Nephron (organoid): ENCODE measurements around the gene MANEAL.

Experiments used
- H3K27ac Mint-ChIP-seq, 3 experiments: 2 replicates each; pipeline ENCODE4 v1.8.0; 2020; ENCODE audit warnings: mixed read lengths in 3 of 3, mild to moderate bottlenecking in 2 of 3, moderate library complexity in 1 of 3
- H3K27me3 Mint-ChIP-seq: 2 replicates; pipeline ENCODE4 v1.8.0; 2021; ENCODE audit warnings: low read depth, mild to moderate bottlenecking, moderate library complexity, mixed read lengths
- H3K36me3 Mint-ChIP-seq: 2 replicates; pipeline ENCODE4 v1.8.0; 2020; ENCODE audit warnings: low read depth, mixed read lengths
- H3K4me1 Mint-ChIP-seq: 2 replicates; pipeline ENCODE4 v1.8.0; 2020; ENCODE audit warnings: mixed read lengths
- H3K4me3 Mint-ChIP-seq, 3 experiments: 2 replicates each; pipeline ENCODE4 v1.8.0; 2020; ENCODE audit warnings: mild to moderate bottlenecking in 3 of 3, mixed read lengths in 3 of 3, moderate library complexity in 2 of 3
- H3K9me3 Mint-ChIP-seq: 2 replicates; pipeline ENCODE4 v1.8.0; 2020; ENCODE audit warnings: mixed read lengths
- CTCF ChIP-seq, 3 experiments: fragments of 200-600 bp; sonication (generic); IDR thresholded peaks; one replicate each; pipeline ENCODE4 v1.5.0; 2021; ENCODE audit warnings: antibody characterized with exemption in 3 of 3; ENCODE audit not compliant: unreplicated experiment in 3 of 3

MANEAL gene

DNA sequence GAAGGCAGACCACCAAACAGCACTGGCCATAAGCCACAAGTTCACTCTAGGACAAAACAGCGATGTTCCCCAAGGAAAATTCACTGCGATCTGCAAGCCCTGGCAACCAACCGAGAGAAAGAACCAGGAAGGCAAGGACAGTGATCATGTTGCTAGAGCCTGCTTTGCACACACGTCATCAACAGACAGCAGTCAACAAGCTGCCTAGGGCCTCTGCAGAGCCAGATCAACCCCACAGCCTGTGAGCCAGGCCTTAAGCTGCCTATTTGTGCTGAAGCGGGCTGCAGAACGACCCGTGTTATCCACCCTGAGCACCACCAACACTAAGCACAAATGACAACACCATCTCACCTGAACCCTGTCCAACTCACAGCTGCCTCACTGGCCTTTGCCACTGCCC is 20.6 kb downstream of the MANEAL start:
- Mint-ChIP-seq H3K4me3 (no peak overlapping the region), H3K36me3 (peaks cover 11% of the 10 kb centered on the region), H3K4me1 (peaks cover 10% of the 10 kb centered on the region), H3K27ac (no peak overlapping the region), H3K27me3 (no peaks in the 10 kb centered on the region), H3K9me3 (no peaks in the 10 kb centered on the region)
- TF ChIP-seq CTCF (IDR thresholded peaks at IDR 0.05; ENCODE audit: unreplicated experiment in 3 of 3) = no peak

DNA sequence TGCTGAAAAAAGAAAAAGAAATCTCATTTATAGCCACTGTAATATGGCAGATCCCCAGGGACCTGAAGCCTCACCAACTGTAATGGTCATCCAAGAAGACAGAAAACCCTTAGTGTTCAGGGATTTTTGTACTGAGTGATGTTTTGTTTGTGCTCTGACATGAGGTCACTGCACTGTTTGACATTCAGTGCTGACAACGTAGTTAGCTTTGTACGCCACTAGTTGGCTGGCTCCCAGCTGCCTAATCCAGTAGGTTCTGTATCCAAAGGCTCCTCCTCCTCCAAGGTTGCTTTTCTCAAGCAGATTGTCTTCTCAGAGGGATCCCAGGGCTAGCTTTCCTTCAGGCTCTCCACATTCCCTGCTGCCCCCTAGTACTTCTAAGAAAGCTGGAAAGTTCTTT is 23.8 kb downstream of the MANEAL start:
- Mint-ChIP-seq H3K27ac (no peak overlapping the region), H3K9me3 (no peaks in the 10 kb centered on the region), H3K27me3 (no peaks in the 10 kb centered on the region), H3K4me1 (no peaks in the 10 kb centered on the region), H3K36me3 (peaks cover 31% of the 10 kb centered on the region), H3K4me3 (no peak overlapping the region)
- TF ChIP-seq CTCF (IDR thresholded peaks at IDR 0.05; ENCODE audit: unreplicated experiment in 3 of 3) = no peak

DNA sequence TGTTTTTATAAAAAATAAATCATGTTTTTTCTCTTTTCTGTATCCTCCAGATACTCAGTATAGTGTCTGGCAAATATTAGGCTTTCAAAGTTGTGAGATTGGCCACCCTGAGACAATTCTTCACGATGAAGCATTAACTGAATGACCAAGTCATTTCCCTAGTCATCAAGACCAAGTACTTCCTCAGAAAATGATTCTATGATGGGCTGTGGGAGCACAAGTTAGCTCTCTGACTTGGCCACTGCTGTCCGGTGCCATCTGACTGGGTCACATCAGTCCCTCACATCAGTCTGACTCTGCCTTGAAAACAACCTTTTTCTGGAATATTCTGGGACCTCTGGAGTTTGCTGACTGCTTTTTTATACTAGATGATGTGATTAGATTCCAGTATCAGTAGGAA is 27.8 kb downstream of the MANEAL start:
- Mint-ChIP-seq H3K36me3 (peaks cover 42% of the 10 kb centered on the region), H3K27me3 (no peaks in the 10 kb centered on the region), H3K4me3 (no peak overlapping the region), H3K9me3 (no peaks in the 10 kb centered on the region), H3K4me1 (no peaks in the 10 kb centered on the region), H3K27ac (no peak overlapping the region)
- TF ChIP-seq CTCF (IDR thresholded peaks at IDR 0.05; ENCODE audit: unreplicated experiment in 3 of 3) = no peak

GRCh38 chr1:37822906-37823815 is 29.5 kb downstream of the MANEAL start:
- Mint-ChIP-seq H3K4me1 (no peaks in the 10 kb centered on the region), H3K9me3 (no peaks in the 10 kb centered on the region), H3K4me3 (no peak overlapping the region), H3K27ac (no peak overlapping the region), H3K36me3 (peaks cover 43% of the 10 kb centered on the region), H3K27me3 (no peaks in the 10 kb centered on the region)
- TF ChIP-seq CTCF (IDR thresholded peaks at IDR 0.05; ENCODE audit: unreplicated experiment in 3 of 3) = no peak

DNA sequence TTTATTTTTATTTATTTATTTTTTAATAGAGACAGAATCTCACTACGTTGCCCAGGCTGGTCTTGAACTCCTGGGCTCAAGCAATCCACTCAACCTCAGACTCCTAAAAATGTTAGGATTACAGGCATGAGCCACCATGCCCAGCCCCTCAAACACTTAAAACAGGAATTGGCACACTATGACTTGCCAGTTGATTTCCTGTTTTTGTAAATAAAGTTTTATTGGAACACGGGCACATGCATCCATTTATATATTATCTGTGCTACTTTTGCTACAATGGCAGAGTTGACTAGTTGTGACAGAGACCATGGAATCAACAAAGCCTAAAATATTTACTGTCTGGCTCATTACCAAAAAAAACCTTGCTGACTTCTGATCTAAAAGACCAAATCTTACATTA is 30.4 kb downstream of the MANEAL start:
- no peak for TF ChIP-seq CTCF (IDR thresholded peaks at IDR 0.05; ENCODE audit: unreplicated experiment in 3 of 3)
- Mint-ChIP-seq H3K27me3 (no peaks in the 10 kb centered on the region), H3K27ac (no peak overlapping the region), H3K9me3 (no peaks in the 10 kb centered on the region), H3K4me3 (no peak overlapping the region), H3K36me3 (peaks cover 43% of the 10 kb centered on the region), H3K4me1 (no peaks in the 10 kb centered on the region)

DNA sequence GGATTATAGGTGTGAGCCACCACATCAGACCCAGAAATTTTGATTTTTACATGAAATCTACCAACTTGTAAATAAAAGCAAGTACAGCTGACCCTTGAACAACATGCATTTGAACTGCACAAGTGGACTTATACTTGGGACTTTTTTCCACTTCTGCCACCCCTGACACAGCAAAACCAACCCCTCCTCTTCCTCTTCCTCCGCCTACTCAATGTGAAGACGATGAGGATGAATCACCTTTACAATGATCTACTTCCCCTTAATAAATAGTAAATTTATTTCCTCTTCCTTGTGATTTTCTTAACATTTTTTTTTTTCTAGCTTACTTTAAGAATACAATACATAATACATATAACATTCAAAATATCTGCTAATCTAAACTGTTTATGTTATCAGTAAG is 31.9 kb downstream of the MANEAL start:
- H3K4me3 Mint-ChIP-seq = no peak overlapping the region

More for the DNA sequence above, 31.9 kb downstream of the MANEAL start:
- no peak overlapping the region for H3K27ac Mint-ChIP-seq
- peaks cover 44% of the 10 kb centered on the region for H3K36me3 Mint-ChIP-seq
- TF ChIP-seq CTCF (IDR thresholded peaks at IDR 0.05; ENCODE audit: unreplicated experiment in 3 of 3) = no peak
- no peaks in the 10 kb centered on the region for H3K4me1 Mint-ChIP-seq
- no peaks in the 10 kb centered on the region for H3K27me3 Mint-ChIP-seq
- H3K9me3 Mint-ChIP-seq = no peaks in the 10 kb centered on the region
